Raji (cell line): Measurements from ENCODE around the gene DMD.

Source experiments
- POLR2A ChIP-seq: IDR thresholded peaks from 2 replicates; pipeline ENCODE4 v1.6.1; 2011; ENCODE audit warnings: low read depth, low read length, control low read depth; ENCODE audit not compliant: insufficient read depth

DMD gene

GRCh38 chrX:31212856-31213748 lies 1998.2 kb downstream of the DMD start:
- no peak for TF ChIP-seq POLR2A

GRCh38 chrX:31209005-31209628 lies 2002.2 kb downstream of the DMD start:
- no peak for TF ChIP-seq POLR2A

GRCh38 chrX:31201503-31201902 lies 2009.8 kb downstream of the DMD start:
- no peak for TF ChIP-seq POLR2A

- no peak for TF ChIP-seq POLR2A
Measured at GRCh38 chrX:31200430-31200829, 2010.9 kb downstream of the DMD start.

DNA sequence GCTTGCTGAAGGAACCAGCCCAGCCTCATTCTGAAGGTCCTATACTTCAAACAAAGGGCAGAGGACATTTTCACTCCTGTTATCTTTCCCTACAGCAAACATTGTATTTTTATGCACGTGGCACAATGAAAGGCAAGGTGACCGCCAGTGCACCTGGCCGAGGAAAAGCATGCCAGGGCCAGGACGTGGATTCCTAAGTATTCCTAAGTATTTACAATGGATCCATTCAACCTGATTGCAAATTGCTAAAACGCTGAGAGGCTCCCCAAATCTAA lies 2011.6 kb downstream of the DMD start:
- no peak for TF ChIP-seq POLR2A

- TF ChIP-seq POLR2A, result no peak
Measured at GRCh38 chrX:31199056-31199839, 2012.1 kb downstream of the DMD start.

GRCh38 chrX:31190221-31190975 lies 2021.0 kb downstream of the DMD start:
- TF ChIP-seq POLR2A, result no peak

- TF ChIP-seq POLR2A, result no peak
Measured at GRCh38 chrX:31186693-31187338, 2024.5 kb downstream of the DMD start.

DNA sequence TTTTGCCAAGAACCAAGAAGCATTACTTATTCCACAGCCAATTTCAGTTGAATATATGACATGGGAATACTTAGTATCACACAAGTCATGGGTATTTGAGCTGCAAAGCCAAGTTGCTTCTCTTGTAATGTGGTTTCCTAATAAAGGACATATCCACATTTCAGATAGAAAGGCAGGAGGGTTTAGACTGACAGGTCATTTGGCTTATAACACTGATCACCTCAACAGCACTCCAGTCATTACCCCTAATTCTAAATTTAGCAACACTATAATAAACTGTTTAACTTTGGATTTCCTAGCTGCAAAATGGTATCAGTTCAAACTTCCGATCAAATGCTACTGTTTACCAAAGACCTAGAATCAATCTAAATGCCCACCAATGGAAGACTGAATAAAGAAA lies 2025.5 kb downstream of the DMD start:
- TF ChIP-seq POLR2A, result no peak

DNA sequence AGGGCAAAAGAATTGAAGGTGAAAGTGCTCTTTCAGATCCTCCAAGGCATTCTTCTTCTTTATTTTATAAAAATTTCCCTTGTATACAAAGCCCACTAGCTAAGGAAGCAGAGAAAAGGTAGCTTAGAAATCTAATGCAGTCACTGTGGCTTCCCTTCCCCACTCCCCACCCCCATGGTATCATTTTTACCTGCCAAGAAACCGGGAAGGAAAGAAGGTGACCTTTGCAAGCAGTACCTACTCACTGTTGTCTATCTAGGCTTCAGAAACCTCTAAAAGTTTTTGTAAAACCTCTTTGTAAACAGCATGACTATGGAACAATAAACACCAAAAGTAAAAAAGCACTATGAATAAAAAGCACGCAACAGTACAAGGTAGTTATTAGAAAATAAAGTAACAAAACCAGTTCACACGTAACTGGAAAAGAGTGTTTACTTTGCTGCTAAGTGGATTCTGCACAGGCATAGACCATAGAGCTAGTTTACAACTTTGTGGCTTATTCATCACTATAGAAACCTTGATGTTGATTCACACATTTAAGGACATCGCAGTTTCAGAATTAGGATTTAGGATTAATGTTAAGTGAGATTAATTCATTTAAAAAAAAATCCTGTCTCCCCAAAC lies 2029.9 kb downstream of the DMD start:
- TF ChIP-seq POLR2A, result no peak

- TF ChIP-seq POLR2A, result no peak
Measured at GRCh38 chrX:31179203-31179602, 2032.1 kb downstream of the DMD start.

DNA sequence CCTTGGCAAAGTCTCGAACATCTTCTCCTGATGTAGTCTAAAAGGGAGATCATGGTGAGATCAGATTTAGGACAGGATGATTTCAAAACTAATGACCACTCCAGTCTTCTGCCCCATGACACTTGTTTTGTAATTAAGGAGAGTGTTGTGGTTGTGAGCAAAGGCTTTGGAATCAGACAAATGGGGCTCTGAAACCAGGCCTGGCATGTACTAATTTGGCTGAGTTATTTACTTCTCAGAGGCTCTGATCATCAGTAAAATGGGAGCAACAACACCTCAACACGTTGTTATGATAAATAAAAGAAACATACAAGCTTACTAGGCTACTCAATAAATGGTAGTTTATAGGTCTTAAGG lies 2032.6 kb downstream of the DMD start:
- no peak for TF ChIP-seq POLR2A

GRCh38 chrX:31178064-31178768 lies 2033.1 kb downstream of the DMD start:
- TF ChIP-seq POLR2A, result no peak

- no peak for TF ChIP-seq POLR2A
Measured at GRCh38 chrX:31170792-31171191, 2040.6 kb downstream of the DMD start.

GRCh38 chrX:31168551-31168950 lies 2042.8 kb downstream of the DMD start:
- TF ChIP-seq POLR2A, result no peak
